ENCODE results near the gene TTYH2. TPM values are rescaled to one million over a fixed set of nuclear protein-coding genes. Genes with fewer than 3 reads are reported as not detected.

The TTYH2 gene
- total RNA-seq, 1 donor from 2014 or later, result 2.1 TPM

DNA sequence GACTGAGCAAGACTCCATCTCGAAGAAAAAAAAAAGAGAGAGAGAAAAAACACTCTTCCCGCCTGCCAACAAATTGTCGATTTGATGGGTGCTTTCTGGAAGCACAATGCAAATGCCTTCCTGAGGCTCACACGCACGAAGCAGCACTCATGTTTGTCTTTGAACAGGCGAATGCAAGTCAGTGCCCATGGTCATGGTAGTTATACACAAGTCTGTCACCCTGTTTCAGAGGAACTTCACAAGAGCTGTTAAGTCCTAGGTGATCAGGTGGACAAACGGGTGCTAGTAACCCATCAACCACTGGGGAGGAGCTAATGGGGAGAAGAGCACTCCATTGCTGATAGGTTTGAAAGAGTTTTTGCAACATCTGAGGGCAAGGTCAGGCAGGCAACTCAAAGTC lies 54.2 kb downstream of the TTYH2 start:
- Mint-ChIP-seq H3K27ac (ENCODE audit: unreplicated experiment) (no peak overlapping the region), H3K4me3 (ENCODE audit: unreplicated experiment) (no peak overlapping the region), H3K27me3 (ENCODE audit: low read depth) (peaks cover under 1% of the 10 kb centered on the region), H3K4me1 (ENCODE audit: low read depth) (peaks cover 12% of the 10 kb centered on the region), H3K36me3 (ENCODE audit: low read depth) (no peaks in the 10 kb centered on the region), H3K9me3 (ENCODE audit: low read depth) (no peaks in the 10 kb centered on the region)
- TF ChIP-seq, protein P1, sequence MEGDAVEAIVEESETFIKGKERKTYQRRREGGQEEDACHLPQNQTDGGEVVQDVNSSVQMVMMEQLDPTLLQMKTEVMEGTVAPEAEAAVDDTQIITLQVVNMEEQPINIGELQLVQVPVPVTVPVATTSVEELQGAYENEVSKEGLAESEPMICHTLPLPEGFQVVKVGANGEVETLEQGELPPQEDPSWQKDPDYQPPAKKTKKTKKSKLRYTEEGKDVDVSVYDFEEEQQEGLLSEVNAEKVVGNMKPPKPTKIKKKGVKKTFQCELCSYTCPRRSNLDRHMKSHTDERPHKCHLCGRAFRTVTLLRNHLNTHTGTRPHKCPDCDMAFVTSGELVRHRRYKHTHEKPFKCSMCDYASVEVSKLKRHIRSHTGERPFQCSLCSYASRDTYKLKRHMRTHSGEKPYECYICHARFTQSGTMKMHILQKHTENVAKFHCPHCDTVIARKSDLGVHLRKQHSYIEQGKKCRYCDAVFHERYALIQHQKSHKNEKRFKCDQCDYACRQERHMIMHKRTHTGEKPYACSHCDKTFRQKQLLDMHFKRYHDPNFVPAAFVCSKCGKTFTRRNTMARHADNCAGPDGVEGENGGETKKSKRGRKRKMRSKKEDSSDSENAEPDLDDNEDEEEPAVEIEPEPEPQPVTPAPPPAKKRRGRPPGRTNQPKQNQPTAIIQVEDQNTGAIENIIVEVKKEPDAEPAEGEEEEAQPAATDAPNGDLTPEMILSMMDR (IDR thresholded peaks at IDR 0.05), result no peak
- DNase-seq (ENCODE audit: low spot score), result no peak

GRCh38 chr17:74267987-74268499 lies 54.7 kb downstream of the TTYH2 start:
- Mint-ChIP-seq H3K36me3 (ENCODE audit: low read depth) (no peaks in the 10 kb centered on the region), H3K9me3 (ENCODE audit: low read depth) (no peaks in the 10 kb centered on the region)

GRCh38 chr17:74268558-74268957 lies 55.2 kb downstream of the TTYH2 start:
- H3K27me3 Mint-ChIP-seq (ENCODE audit: low read depth), result peaks cover 8% of the 10 kb centered on the region
- H3K27ac Mint-ChIP-seq (ENCODE audit: unreplicated experiment), result no peak overlapping the region
- peaks cover 20% of the 10 kb centered on the region for H3K4me1 Mint-ChIP-seq (ENCODE audit: low read depth)
- no peaks in the 10 kb centered on the region for H3K36me3 Mint-ChIP-seq (ENCODE audit: low read depth)
- H3K9me3 Mint-ChIP-seq (ENCODE audit: low read depth), result no peaks in the 10 kb centered on the region
- TF ChIP-seq, protein P1 (IDR thresholded peaks at IDR 0.05), result no peak
- no peak for DNase-seq (ENCODE audit: low spot score)
- H3K4me3 Mint-ChIP-seq (ENCODE audit: unreplicated experiment), result no peak overlapping the region

More at GRCh38 chr17:74267987-74268499, 54.7 kb downstream of the TTYH2 start:
- TF ChIP-seq, protein P1 (IDR thresholded peaks at IDR 0.05), result no peak
- Mint-ChIP-seq H3K4me1 (ENCODE audit: low read depth) (peaks cover 17% of the 10 kb centered on the region), H3K27me3 (ENCODE audit: low read depth) (peaks cover 5% of the 10 kb centered on the region), H3K4me3 (ENCODE audit: unreplicated experiment) (no peak overlapping the region), H3K27ac (ENCODE audit: unreplicated experiment) (no peak overlapping the region)
- DNase-seq (ENCODE audit: low spot score), result no peak

DNA sequence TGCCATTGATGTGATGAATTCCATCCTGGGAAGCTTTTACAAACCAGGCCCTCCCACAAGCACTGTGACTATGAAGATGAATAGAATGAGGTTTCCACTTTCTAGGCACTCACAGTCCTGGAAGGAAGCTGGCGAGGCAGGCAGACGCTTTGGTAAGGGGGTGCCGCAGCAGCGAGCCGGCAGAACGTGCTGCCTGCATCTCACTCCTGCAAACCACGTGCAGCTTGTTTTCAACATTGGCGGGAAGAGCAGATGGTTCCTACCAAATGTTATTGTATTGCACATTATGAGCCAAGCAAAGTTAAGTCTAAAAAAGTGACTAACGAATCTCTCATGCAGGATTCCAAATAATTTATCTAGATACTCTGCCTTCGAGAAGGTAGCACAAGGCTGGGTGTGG lies 57.0 kb downstream of the TTYH2 start:
- Mint-ChIP-seq H3K27me3 (ENCODE audit: low read depth) (peaks cover 16% of the 10 kb centered on the region), H3K4me1 (ENCODE audit: low read depth) (peaks cover 28% of the 10 kb centered on the region), H3K9me3 (ENCODE audit: low read depth) (no peaks in the 10 kb centered on the region), H3K36me3 (ENCODE audit: low read depth) (no peaks in the 10 kb centered on the region), H3K27ac (ENCODE audit: unreplicated experiment) (no peak overlapping the region), H3K4me3 (ENCODE audit: unreplicated experiment) (no peak overlapping the region)
- no peak for DNase-seq (ENCODE audit: low spot score)
- TF ChIP-seq, protein P1 (IDR thresholded peaks at IDR 0.05), result no peak

DNA sequence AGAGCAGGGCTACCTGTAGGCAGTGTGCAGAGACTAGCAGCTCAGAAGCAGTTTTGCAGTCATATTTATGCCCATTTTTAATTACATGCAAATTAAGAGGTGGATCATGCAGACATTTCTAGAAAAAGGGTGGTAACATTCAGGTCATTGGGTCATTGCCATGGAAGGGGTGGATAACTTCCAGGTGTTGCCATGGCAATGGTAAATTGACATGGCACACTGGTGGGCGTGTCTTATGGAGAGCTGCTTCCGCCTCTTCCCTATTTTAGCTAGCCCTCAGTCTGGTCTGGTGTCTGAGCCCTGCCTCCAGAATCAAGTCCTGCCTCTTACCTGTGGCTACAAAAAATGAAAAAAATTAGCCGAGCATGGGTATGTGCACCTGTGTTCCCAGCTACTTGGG lies 57.9 kb downstream of the TTYH2 start:
- Mint-ChIP-seq H3K9me3 (ENCODE audit: low read depth) (no peaks in the 10 kb centered on the region), H3K27me3 (ENCODE audit: low read depth) (peaks cover 16% of the 10 kb centered on the region), H3K4me3 (ENCODE audit: unreplicated experiment) (no peak overlapping the region), H3K27ac (ENCODE audit: unreplicated experiment) (no peak overlapping the region), H3K4me1 (ENCODE audit: low read depth) (peaks cover 37% of the 10 kb centered on the region), H3K36me3 (ENCODE audit: low read depth) (no peaks in the 10 kb centered on the region)
- no peak for DNase-seq (ENCODE audit: low spot score)
- TF ChIP-seq, protein P1 (IDR thresholded peaks at IDR 0.05), result no peak
